ENCODE results near the gene TRABD2A.
"Not testable (repeated sequence)": the region's sequence is repeated elsewhere in the genome, so short reads cannot be mapped to it uniquely, and the experiment has no call there.

Gene TRABD2A

GRCh38 chr2:84811839-84812431, 68.9 kb downstream of the TRABD2A start:
- DNase-seq: no peak

- DNase-seq: no peak
Observed at GRCh38 chr2:84808279-84808678, 72.6 kb downstream of the TRABD2A start.

- peak; percentile 50 for DNase-seq
Observed at GRCh38 chr2:84807063-84807485, 73.8 kb downstream of the TRABD2A start.

- no peak for DNase-seq
Observed at GRCh38 chr2:84805250-84805958, 75.5 kb downstream of the TRABD2A start.

- DNase-seq: no peak
Observed at GRCh38 chr2:84801811-84802210, 79.1 kb downstream of the TRABD2A start.

- no peak for DNase-seq
Observed at GRCh38 chr2:84800194-84800805, 80.6 kb downstream of the TRABD2A start.

GRCh38 chr2:84799772-84800171, 81.1 kb downstream of the TRABD2A start:
- no peak for DNase-seq

GRCh38 chr2:84797271-84797670, 83.6 kb downstream of the TRABD2A start:
- DNase-seq: no peak

GRCh38 chr2:84796798-84797197, 84.1 kb downstream of the TRABD2A start:
- DNase-seq: no peak

- DNase-seq: no peak
Observed at GRCh38 chr2:84793641-84794040, 87.2 kb downstream of the TRABD2A start.

- no peak for DNase-seq
Observed at GRCh38 chr2:84792856-84793522, 87.9 kb downstream of the TRABD2A start.

- DNase-seq: no peak
Observed at GRCh38 chr2:84788498-84788897, 92.4 kb downstream of the TRABD2A start.

- DNase-seq: no peak
Observed at GRCh38 chr2:84788027-84788426, 92.9 kb downstream of the TRABD2A start.

- DNase-seq: no peak
Observed at GRCh38 chr2:84786601-84787000, 94.3 kb downstream of the TRABD2A start.

GRCh38 chr2:84785950-84786349, 94.9 kb downstream of the TRABD2A start:
- no peak for DNase-seq

- no peak for DNase-seq
Observed at GRCh38 chr2:84782717-84783442, 98.0 kb downstream of the TRABD2A start.

GRCh38 chr2:84781942-84782716, 98.8 kb downstream of the TRABD2A start:
- DNase-seq: no peak

GRCh38 chr2:84779781-84780180, 101.1 kb downstream of the TRABD2A start:
- DNase-seq: no peak

GRCh38 chr2:84778911-84779690, 101.8 kb downstream of the TRABD2A start:
- DNase-seq: no peak

- DNase-seq: no peak
Observed at GRCh38 chr2:84776011-84776410, 104.9 kb downstream of the TRABD2A start.

- DNase-seq: not testable (repeated sequence)
Observed at GRCh38 chr2:84773562-84773961, 107.3 kb downstream of the TRABD2A start.

All from femur (tissue), 1 donor.